ENCODE data around the gene SMARCC1. TPM values are rescaled to one million over a fixed set of nuclear protein-coding genes. Genes with fewer than 3 reads are reported as not detected.

SMARCC1 gene
- total RNA-seq, 6 experiments from 2014 or later, result 65.8 to 81.9 (median 69.2) TPM

DNA sequence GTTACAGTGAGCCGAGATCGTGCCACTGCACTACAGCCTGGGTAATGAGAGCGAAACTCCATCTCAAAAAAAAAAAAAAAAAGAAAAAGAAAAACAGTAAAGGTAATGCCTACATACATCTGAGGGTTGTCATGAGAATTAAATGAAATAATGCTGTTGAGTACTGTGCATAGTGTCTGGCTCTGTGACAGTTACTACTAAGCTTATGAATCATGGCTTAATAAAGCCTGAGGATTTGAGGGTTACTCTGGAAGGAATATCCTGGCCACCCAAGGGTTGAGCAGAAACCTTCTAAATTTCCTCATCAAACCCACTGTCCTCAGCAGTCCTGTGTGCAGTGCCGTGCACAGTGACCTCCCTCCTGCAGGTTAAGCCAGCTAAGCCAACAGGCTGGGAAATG, 241.4 kb downstream of the SMARCC1 start:
- DNase-seq, result peak; percentile 14
- Mint-ChIP-seq H3K36me3 (ENCODE audit: low read depth) (no peaks in the 10 kb centered on the region), H3K4me3 (no peak overlapping the region), H3K27me3 (ENCODE audit: insufficient read depth) (peaks cover 14% of the 10 kb centered on the region), H3K4me1 (ENCODE audit: low read depth) (no peaks in the 10 kb centered on the region), H3K27ac (no peak overlapping the region), H3K9me3 (no peaks in the 10 kb centered on the region)
- TF ChIP-seq, protein P1, sequence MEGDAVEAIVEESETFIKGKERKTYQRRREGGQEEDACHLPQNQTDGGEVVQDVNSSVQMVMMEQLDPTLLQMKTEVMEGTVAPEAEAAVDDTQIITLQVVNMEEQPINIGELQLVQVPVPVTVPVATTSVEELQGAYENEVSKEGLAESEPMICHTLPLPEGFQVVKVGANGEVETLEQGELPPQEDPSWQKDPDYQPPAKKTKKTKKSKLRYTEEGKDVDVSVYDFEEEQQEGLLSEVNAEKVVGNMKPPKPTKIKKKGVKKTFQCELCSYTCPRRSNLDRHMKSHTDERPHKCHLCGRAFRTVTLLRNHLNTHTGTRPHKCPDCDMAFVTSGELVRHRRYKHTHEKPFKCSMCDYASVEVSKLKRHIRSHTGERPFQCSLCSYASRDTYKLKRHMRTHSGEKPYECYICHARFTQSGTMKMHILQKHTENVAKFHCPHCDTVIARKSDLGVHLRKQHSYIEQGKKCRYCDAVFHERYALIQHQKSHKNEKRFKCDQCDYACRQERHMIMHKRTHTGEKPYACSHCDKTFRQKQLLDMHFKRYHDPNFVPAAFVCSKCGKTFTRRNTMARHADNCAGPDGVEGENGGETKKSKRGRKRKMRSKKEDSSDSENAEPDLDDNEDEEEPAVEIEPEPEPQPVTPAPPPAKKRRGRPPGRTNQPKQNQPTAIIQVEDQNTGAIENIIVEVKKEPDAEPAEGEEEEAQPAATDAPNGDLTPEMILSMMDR (IDR thresholded peaks at IDR 0.05), result no peak

DNA sequence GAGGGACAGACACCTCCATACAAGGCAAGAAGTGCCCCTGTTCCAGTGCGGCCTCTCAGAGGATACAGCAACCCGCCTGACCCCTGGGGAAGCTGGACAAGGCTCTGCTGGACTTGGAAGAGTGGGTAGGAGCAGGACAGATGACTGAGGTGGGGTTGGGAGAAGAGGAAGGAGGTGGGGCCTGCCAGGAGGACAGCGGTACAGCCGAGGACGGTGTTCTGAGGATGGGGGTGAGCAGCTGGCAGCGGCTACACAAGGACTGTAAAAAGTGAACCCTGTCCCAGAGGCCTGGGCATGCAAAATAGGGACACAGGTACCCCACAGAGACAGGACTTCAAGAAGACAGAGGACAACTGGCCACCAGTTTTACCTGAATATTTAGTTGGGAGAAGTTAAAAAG, 244.7 kb downstream of the SMARCC1 start:
- no peaks in the 10 kb centered on the region for H3K4me1 Mint-ChIP-seq (ENCODE audit: low read depth)
- DNase-seq, result no peak
- H3K4me3 Mint-ChIP-seq, result no peak overlapping the region
- TF ChIP-seq, protein P1 (IDR thresholded peaks at IDR 0.05), result no peak
- H3K27ac Mint-ChIP-seq, result no peak overlapping the region
- no peaks in the 10 kb centered on the region for H3K36me3 Mint-ChIP-seq (ENCODE audit: low read depth)
- no peaks in the 10 kb centered on the region for H3K9me3 Mint-ChIP-seq
- H3K27me3 Mint-ChIP-seq (ENCODE audit: insufficient read depth), result peaks cover 32% of the 10 kb centered on the region

DNA sequence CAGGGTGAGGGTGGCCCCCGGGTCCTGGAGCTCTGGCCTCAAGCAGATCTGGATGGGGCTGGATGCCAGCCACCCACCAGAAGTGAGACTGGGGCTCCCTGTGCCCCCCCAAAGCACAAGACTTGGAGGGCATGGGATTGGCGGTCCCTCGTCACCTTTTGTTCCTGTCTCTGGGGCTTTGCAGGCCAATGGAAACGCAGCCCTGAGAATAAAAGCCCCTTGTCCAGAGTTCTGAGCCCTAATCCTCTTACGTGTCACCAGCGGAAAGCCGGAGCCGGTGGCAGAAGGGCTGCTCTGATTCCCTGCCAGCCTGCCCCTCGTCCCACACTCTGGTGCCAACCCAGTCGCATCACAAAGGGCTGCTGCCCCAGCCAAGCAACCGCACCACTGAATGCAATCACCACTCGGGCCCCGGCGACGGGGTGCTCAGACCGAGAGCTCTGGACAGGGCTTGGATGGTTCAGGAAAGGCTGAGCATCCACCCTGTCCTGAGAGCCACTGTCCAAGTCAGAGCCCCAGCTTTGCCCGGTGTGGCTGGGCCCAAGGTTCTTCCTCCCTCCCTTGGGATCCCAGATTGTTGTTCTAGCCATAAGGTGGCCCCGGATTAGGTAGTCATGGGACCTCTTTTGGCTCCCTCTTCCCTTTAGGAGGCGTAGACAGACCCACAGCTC, 245.3 kb downstream of the SMARCC1 start:
- H3K27me3 Mint-ChIP-seq (ENCODE audit: insufficient read depth), result peaks cover 32% of the 10 kb centered on the region
- no peaks in the 10 kb centered on the region for H3K4me1 Mint-ChIP-seq (ENCODE audit: low read depth)
- no peaks in the 10 kb centered on the region for H3K9me3 Mint-ChIP-seq
- H3K36me3 Mint-ChIP-seq (ENCODE audit: low read depth), result no peaks in the 10 kb centered on the region
- no peak overlapping the region for H3K4me3 Mint-ChIP-seq
- TF ChIP-seq, protein P1 (IDR thresholded peaks at IDR 0.05), result no peak
- no peak overlapping the region for H3K27ac Mint-ChIP-seq
- no peak for DNase-seq

Other genes starting within 250 kb of the SMARCC1 start
- gene CSPG5, start 203.0 kb downstream of the SMARCC1 start, total RNA-seq (2021; fragmentation: NEBNext Ultra II Directional; extraction: Animal tissue kit (Norgen Biotek cat#: 25700)), result under 1 TPM in 3 of 6 experiments, not detected in 3; 0.05 to 0.19 (median 0.11) TPM
- 10 to 100 TPM; 54.1 to 64.0 (median 58.4) TPM for gene DHX30, start 21.2 kb upstream of the SMARCC1 start, total RNA-seq (2021; fragmentation: NEBNext Ultra II Directional; extraction: Animal tissue kit (Norgen Biotek cat#: 25700))
- gene MAP4, start 234.5 kb upstream of the SMARCC1 start, total RNA-seq (2021; fragmentation: NEBNext Ultra II Directional; extraction: Animal tissue kit (Norgen Biotek cat#: 25700)), result 100 to 1,000 TPM; 294 to 328 (median 312) TPM

Measured in HFFc6 (cell line).